A204.1 (cell line): ENCODE measurements around the gene CDH8.
"Not testable (repeated sequence)": the region's sequence is repeated elsewhere in the genome, so short reads cannot be mapped to it uniquely, and the experiment has no call there.

Source experiments
- FAIRE-seq: peaks from 2 replicates; lab custom pipeline; 2012; peaks lifted over from hg19 to GRCh38; lab: Jason Lieb, UNC

CDH8 gene

DNA sequence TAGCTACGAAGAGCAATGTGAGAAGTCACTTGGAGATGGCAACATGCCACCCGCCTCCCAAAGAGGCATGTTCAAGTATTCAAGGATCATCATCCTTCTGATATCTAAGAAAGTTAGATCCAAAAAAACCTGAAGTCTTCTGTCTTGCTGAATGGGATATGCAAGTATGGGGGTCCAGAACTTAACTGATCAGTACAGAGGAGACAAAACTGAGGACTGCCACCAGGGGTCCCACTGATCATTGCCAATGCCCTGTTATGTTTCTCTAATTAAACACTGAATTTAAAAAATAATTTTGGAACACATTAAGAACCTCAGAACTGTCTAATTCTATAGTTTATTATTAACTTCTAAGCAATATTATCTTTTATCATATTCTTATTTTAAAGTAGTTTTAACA lies 99.7 kb downstream of the CDH8 start:
- FAIRE-seq, result peak; percentile 54

DNA sequence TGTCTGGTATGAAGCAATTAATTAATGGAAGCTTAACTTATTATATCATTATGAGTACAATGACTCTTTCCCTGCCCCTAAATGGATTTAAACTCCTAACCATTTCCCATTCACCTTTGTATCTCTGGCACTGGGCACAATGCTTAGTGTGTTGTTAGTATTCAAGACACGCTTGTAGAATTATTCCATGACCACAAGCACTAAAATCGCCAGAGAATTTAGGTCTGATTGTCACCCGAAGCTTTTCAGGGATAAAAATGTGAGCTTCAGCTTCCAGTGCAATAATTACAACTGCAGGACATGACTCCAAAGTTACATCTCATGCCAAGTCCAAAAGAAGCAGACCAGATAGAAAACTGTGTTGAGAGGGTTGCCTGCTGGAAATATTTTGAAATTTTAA lies 101.6 kb downstream of the CDH8 start:
- FAIRE-seq, result no peak

DNA sequence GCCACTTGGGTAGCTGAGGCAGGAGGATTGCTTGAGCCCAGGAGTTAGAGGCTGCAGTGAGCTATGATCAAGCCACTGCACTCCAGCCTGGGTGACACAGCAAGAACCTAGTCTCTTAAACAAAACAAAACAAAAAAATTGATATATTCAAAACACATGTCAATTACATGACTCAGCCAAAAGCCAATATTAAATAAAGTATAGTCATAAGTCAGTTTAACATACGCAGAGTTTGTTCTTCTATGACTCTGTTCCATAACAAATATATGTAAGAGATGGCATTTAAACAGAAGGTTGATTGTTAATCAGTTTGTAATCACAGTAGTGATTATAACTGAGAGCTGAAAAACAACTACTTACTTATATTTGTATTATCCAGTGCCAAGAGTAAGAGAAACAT lies 106.5 kb downstream of the CDH8 start:
- no peak for FAIRE-seq

DNA sequence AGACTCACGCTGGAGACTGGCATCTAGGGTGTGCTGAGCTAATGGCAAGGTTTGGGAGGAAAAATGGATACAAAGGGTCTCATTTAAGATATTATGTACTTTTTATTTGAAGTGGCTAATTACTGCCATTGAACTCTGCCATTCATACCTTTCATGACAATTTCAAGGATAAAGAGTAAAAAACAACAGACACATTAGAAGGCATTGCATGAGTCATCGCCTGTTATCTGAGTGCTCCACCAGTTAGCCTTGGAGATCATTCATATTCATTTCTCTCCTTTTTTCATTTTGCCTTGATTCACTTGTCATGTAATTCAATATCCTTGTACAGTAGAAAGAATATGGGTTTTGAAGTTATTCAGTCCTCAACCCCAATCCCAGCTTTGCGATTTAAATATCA lies 109.5 kb downstream of the CDH8 start:
- no peak for FAIRE-seq

DNA sequence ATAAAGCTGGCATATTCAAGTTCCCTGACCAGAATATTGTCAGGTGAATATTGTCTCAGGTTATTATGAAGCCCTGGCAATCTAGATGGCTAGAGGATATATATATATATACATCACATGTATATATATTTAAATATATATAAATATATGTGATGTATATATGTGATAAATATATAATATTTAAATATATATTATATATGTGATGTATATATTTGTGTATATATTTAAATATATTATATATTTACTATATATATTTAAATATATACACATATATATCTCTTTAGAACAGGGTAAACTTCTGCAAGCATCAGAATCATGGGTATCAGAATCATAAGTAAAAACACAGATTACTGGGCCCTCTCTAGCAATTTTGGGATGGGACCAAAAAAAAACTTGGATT lies 112.6 kb downstream of the CDH8 start:
- FAIRE-seq, result peak; percentile 68

DNA sequence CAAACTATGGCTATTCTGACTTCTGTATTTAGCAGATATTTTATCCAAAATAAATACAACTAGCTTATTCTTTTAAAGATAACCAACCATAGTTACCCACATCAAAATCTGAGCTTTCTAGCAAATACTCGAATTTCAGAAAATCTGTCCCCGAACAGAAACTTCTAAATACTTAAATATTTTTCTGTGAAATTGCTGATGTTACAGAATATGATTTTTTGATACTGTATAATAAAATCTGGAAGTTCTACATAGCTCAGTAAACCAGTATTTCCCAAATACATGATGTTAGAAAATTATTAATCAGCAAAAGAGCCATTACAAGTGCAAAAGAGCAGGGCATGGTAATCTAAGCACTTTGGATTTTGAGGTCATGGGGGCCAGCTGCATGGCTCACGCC lies 114.9 kb downstream of the CDH8 start:
- no peak for FAIRE-seq

DNA sequence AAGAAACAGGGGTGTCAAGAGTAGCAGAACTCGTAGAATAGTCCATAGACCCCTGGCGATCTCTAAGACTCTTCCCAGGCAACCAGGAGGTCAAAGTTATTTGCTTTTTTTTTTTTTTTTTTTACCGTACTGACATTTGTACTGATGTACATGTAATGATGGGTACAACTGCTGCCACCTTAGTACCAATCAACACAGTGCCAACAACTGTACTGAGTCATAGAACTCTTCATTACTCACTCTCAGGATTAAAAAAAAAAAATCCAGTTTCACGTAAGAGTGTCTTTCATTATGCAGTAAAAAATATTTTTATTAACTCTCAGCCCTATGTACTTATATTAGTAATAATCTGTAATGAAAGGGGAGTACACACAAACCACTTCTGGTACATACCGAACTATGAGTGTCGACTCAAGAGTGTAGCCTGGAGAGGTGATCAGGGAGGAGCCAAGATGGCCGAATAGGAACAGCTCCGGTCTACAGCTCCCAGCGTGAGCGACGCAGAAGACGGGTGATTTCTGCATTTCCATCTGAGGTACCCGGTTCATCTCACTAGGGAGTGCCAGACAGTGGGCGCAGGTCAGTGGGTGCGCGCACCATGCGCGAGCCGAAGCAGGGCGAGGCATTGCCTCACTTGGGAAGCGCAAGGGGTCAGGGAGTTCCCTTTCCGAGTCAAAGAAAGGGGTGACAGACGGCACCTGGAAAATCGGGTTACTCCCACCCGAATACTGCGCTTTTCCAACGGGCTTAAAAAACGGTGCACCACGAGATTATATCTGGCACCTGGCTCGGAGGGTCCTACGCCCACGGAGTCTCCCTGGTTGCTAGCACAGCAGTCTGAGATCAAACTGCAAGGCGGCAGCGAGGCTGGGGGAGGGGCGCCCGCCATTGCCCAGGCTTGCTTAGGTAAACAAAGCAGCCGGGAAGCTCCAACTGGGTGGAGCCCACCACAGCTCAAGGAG lies 118.1 kb downstream of the CDH8 start:
- FAIRE-seq, result not testable (repeated sequence)

DNA sequence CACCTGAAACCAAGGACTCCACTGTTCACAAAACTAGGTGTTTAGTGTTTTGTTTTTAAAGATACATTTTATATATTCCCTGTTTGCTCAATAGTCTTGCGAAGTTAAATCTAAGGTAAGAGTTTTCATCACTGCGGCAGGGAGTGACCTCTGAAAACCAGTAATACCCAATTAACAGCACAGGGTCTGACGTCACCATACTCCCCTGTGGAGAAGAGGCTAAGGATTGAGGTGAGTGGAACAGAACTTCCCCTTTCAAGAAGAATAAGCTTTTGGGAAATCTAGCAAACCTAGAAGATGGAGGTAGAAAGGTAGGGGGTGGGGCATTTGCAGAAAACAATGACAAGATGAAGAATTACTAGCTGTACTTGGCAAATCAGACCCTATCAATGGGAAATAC lies 120.7 kb downstream of the CDH8 start:
- FAIRE-seq, result no peak

DNA sequence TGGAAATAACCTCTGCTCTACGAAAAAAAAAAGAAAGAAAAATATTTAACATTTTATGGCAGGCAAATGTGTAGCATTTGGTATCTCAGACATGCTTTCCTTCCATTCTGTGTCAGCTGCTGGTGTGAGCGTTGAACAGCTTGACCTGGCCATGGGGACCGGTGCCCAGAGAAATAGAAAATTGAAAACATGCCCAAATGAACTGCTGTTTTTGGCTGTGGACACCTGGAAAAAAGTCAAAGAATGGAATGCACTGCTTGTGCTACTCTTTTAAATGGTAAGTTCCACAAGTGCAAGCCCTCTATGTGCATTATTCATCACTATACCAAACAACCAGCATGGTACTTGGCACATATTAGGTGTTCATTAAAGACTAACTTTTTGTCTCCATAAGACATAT lies 127.2 kb downstream of the CDH8 start:
- FAIRE-seq, result no peak

DNA sequence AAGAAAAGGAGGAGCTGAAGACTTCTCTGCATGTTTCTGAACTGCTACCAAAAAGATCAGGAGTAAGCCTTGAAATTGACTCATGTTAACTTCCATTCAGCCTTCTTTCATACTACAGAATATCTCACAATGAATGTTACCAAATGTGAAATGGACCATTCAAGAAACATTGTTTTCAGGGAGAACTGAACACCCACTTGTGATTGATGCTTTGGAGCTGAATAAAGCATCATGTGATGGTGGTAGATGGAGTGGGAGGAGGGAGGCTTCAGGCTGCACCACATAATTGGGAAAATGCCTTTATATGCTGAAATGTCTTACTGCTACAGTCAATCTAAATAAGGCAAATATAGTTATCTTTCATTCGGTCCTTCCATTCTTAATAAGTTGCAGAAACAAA lies 127.8 kb downstream of the CDH8 start:
- no peak for FAIRE-seq

DNA sequence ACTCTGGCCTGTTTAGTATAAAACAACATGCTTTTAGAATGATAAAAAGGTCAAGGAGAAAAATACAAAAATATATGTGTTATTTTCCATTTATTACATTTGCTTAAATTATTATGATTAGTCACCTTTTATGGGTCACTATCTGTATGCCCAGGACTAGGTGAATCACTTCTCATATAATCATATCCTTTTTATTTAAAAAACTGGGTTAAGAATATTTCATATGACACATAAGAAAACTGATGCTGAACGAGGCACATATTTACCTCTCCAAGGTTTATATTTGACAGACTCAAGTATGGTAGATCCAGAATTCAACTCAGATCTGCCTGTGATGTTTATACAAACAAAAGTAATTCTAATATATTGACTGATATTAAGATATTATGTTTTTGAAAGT lies 134.5 kb downstream of the CDH8 start:
- FAIRE-seq, result no peak

DNA sequence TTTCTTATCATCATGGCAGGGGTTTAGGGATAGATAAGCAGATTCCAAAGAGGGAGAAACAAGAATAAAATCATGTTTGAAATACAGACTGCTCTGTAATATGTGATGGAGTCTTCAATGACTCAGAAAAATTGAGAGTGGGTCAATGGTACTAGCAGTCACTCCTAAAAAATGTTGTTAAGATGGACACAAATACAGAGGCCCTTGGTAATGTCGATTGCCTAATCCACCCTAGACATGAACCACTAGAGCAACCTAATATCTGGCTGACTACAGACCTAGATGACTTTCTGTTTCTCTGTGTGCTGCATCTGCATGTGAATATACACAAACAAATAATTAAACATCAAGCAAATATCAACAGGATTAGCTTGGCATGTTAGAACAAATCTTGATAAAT lies 135.8 kb downstream of the CDH8 start:
- FAIRE-seq, result no peak

DNA sequence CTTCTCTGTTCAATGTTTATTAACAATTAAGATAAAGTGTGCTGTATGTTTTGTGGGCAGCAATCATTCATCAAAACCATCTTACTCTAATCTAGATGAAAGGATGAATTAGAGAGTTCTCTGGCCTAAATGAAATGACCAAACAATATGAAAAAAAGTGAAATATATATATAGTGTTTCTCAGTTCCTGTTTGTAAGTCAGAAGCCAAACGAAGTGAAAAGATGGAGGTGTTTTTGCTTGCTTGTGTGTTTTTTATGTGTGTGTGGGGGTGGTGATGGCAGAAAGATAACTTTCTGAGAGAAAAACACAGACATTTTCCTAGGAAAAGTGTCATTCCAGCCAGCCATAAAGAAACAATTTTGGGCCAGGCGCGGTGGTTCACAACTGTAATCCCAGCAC lies 138.6 kb downstream of the CDH8 start:
- FAIRE-seq, result no peak

DNA sequence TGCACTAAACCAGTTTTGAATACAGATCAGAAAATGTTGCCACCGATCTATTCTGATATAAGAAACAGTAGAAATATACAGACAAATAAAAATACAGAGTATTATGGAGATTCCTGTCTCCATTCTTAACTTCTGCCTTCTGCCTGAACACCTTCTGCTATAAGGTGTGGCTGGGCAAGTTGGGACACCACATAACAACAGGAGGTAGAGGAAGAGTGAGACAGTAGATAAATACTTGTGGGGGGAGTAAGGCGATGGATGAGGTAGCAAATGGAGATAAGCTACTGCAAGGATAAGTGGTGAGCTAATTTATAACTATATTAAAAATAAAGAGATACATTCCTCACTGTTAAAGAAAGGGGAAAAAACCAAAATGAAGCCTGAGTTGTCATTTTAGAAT lies 143.7 kb downstream of the CDH8 start:
- no peak for FAIRE-seq

DNA sequence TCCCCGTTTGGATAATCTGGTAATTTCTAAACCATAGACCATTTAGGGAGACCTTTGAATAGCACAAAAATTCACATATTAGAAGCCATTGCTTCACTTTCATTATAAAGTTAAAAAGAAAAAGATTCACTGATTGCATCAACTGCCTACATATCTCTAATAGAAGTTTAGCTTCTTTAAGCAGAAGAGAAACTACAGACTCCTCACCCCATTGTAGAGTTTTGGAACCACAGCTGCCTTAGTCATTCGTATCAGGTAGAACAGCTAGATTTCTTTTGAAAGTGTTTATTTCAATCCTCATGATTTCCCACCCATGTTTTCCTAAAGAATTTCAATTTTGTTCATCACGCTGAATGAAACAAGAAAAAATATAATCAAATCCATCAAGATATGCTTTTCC lies 144.8 kb downstream of the CDH8 start:
- FAIRE-seq, result no peak

DNA sequence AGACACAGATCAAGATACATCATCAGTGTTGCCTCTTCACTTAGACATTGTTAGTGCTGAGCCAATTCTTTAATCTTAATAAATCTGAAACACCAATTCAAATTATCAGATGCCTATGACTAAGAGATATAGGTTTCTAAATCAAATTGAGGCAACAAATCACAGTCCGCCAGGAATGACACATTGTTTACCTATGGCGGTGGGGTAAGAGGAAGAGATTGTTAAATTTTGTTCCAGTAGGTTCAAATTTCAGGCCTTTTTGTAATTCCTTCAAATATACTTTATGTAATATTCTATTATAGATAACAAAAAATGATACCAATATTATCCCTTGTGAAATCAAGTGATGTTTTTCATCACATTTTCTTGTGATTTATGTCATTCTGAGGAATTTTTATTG lies 145.9 kb downstream of the CDH8 start:
- no peak for FAIRE-seq

DNA sequence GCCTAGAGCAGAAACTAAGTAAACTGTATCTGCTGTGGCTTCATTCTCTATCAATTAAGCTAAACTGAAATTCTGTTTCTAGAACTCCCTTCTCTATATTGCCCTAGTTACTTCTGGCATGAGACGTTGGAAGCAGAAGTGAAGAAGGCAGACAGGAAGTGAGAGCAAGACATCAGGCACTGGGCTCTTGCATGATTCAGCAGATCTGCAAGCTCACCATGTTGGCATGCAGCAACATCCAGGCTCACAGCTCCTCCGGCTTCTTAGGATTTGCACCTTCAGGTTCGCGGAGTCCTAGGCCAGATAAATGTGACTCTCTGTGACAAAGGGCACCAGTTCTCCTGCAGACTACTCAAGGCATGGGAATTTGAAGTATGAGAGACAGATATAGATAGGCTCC lies 148.3 kb downstream of the CDH8 start:
- FAIRE-seq, result no peak

DNA sequence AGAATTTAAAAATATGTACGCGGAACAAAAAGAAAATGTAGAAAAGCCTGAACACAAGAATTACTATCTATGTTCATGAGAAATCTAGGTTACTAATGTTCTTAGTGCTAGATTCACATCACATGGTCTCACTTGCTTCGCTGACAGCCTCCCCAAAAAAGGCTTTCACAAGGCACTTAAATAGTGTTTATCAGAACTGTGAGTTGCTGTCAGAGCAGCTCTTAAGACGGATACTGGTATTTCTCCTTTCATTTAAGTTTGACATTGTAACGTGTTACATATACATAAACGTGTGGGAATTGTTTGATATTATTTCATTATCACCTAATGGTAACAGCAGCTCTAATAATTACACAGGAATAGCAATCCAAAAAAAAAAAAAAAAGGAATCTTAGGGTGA lies 150.9 kb downstream of the CDH8 start:
- FAIRE-seq, result no peak

DNA sequence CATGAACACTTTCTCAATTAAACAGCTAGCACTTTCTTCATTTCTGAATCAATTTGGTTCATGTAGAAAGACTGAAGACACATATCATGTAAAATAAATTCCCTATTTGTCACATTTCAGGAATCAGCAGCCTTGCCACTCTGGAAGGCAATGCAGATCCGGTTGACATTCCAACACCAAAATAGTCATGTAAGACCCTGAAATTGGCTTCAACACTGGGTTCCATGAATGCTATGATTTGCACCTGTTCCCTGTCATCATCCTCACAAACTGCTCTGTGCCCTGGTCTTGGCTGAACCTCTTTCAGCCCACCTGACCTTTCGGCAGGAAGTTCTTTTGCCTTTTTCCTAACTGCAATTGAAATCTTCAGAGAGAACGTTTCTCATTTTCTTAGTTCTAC lies 156.9 kb downstream of the CDH8 start:
- no peak for FAIRE-seq

DNA sequence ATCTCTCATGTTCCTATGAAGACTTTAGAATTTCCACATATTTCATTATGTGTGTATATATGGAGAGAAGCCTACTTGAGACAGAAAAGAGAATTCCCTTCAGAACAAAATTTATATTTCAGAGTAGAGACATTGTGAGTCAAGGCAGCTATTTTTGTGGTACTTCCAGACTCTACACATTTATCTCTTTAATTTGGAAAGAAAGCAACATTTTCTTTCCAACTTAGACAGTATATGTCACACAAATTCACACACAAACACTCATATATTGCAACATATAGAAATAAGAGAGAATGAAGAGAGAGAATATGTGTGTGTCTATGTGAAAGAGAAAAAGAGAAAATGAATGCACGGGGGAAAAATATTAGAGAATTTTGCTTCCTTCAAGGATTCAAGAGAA lies 158.8 kb downstream of the CDH8 start:
- FAIRE-seq, result no peak

DNA sequence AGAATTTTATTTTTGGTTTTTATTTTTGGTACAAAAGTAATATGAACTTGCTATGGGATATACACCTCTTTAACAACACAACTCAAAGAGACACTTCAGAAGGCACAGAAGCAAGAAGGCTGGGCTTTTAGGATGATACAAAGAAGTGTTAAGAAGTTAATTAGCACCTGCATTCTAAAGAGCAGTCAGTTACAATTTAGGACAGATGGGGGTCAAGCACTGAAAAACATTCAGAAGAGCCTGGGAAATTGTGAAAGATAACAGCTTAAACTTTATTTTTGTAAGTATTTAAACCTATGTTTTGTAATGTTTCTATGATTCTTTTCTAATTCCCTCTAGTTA lies 163.5 kb downstream of the CDH8 start:
- FAIRE-seq, result no peak

DNA sequence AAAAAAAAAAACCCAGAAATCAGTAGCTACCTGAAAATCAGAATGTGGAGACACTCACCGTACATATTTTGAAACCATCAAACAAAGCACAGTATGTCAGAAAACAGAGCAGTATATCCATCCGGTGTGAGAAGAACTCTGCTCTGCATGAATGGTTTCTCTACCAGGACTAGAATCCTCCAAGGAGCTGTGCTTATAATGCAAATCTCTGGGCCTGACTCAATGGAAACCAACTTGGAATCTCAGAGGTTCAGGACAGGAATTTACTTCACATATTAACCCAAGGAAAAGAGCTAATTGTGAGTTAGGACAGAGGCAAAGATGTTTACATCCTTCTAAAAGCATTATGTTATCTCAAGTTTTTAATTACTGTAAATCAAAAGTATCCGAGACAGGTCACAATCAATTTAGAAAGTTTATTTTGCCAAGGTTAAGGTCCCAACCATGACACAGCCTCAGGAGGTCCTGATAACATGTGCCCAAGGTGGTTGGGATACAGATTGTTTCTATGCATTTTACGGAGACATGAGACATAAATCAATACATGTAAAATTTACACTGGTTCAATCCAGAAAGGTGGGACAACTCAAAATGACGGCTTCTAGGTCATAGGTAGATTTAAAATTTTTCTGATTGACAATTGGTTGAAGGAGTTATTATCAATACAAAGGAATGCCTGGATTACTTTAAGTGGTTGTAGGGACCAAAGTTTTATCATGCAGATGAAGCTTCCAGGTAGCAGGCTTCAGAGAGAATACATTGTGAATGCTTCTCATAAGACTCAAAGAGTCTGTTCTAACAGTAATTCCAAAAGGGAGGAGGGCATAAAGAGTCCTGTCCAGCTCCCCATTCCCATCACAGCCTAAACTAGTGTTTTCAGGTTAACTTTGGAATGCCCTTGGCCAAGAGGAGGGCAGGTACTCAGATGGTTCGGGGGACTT lies 164.1 kb downstream of the CDH8 start:
- FAIRE-seq, result no peak
